RWPE2 (cell line): ENCODE results near the gene DNHD1.

Experiments used
- ATAC-seq: fragments of 200-7000 bp; cut with Tn5 transposase; 3 replicates; pipeline ENCODE4 v1.9.1; 2021; ENCODE audit warnings: low read depth
- DNase-seq: peaks from one replicate; pipeline ENCODE4 v3.0.0-alpha.2; 2020; ENCODE audit warnings: low spot score
- H3K27ac ChIP-seq: fragments of 450-650 bp; 2 replicates; pipeline ENCODE4 v1.5.1; 2017; ENCODE audit warnings: mild to moderate bottlenecking; ENCODE audit not compliant: poor library complexity, severe bottlenecking
- H3K27me3 ChIP-seq: fragments of 250-450 bp; sonication (Bioruptor Pico); 2 replicates; pipeline ENCODE4 v1.5.1; 2021; ENCODE audit warnings: mild to moderate bottlenecking, moderate library complexity; ENCODE audit not compliant: insufficient read depth, poor library complexity, severe bottlenecking
- H3K36me3 ChIP-seq: fragments of 250-450 bp; sonication (Bioruptor Pico); 2 replicates; pipeline ENCODE4 v1.5.1; 2020; ENCODE audit warnings: low read depth, mild to moderate bottlenecking, moderate library complexity
- H3K4me1 ChIP-seq: fragments of 250-450 bp; sonication (Bioruptor Pico); 2 replicates; pipeline ENCODE4 v1.5.1; 2021; ENCODE audit warnings: mild to moderate bottlenecking, moderate library complexity; ENCODE audit not compliant: insufficient read depth, poor library complexity, severe bottlenecking
- H3K4me3 ChIP-seq: fragments of 250-450 bp; sonication (Bioruptor Pico); 2 replicates; pipeline ENCODE4 v1.5.1; 2021; ENCODE audit warnings: mild to moderate bottlenecking, moderate library complexity; ENCODE audit not compliant: severe bottlenecking
- H3K9me3 ChIP-seq: fragments of 250-450 bp; sonication (Bioruptor Pico); 2 replicates; pipeline ENCODE4 v1.5.1; 2021; ENCODE audit warnings: mild to moderate bottlenecking, moderate library complexity; ENCODE audit not compliant: severe bottlenecking
- CTCF ChIP-seq: fragments of 450-650 bp; IDR thresholded peaks from one replicate; pipeline ENCODE4 v1.5.1; 2017; ENCODE audit warnings: mild to moderate bottlenecking, moderate library complexity; ENCODE audit not compliant: poor library complexity, severe bottlenecking

DNHD1 gene

GRCh38 chr11:6602096-6602940, 105.2 kb downstream of the DNHD1 start:
- H3K27ac ChIP-seq = no peak overlapping the region
- H3K4me3 ChIP-seq = peak overlapping the region; percentile 75
- H3K27me3 ChIP-seq = no peaks in the 10 kb centered on the region
- peaks cover 58% of the 10 kb centered on the region for H3K36me3 ChIP-seq
- no peak for DNase-seq
- H3K4me1 ChIP-seq = peaks cover 16% of the 10 kb centered on the region
- no peak for TF ChIP-seq CTCF
- ATAC-seq = no peak
- H3K9me3 ChIP-seq = no peaks in the 10 kb centered on the region

GRCh38 chr11:6603287-6604080, 106.4 kb downstream of the DNHD1 start, which contains the start of the genes ILK and RRP8:
TSS of gene ILK (plus strand) at chr11:6603774. CDS start at chr11:6604272, 498 bp downstream.
TSS of gene RRP8 (minus strand) at chr11:6603616. CDS start at chr11:6603502, 114 bp downstream.
- TF ChIP-seq CTCF = no peak
- Histone ChIP-seq H3K9me3 (no peaks in the 10 kb centered on the region), H3K4me3 (peak within 1 kb of the TSS; percentile 75), H3K27me3 (no peaks in the 10 kb centered on the region), H3K4me1 (peaks cover 19% of the 10 kb centered on the region), H3K27ac (peak within 1 kb of the TSS; percentile 86), H3K36me3 (peaks cover 66% of the 10 kb centered on the region)
- DNase-seq = peak; percentile 88
- peak; percentile 82 for ATAC-seq

DNA sequence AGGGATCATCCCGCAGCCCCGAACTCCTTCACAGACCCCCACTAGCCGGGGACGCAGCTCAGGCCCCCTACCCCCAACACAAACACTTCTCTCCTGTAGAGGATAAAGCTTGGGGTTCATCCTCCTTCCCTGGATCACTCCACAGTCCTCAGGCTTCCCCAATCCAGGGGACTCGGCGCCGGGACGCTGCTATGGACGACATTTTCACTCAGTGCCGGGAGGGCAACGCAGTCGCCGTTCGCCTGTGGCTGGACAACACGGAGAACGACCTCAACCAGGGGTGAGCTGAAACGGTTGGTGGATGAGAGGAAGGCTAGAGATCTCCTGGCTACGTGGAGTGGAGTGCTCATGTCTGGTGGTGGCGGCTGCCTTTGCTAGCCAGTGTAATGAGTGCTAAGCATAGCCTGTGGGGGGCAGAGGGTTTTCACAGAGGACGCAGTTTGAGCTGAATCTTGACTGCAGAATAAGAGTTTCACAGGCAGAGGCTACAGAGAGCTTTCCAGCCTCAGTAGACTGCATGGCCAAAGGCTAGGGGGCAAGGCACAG, 107.1 kb downstream of the DNHD1 start:
- Histone ChIP-seq H3K9me3 (no peaks in the 10 kb centered on the region), H3K36me3 (peaks cover 66% of the 10 kb centered on the region), H3K4me3 (peak overlapping the region; percentile 75), H3K27ac (peak overlapping the region; percentile 86), H3K4me1 (peaks cover 19% of the 10 kb centered on the region), H3K27me3 (no peaks in the 10 kb centered on the region)
- no peak for TF ChIP-seq CTCF
- peak; percentile 31 for DNase-seq
- ATAC-seq = peak; percentile 47

- H3K4me1 ChIP-seq = peaks cover 19% of the 10 kb centered on the region
- H3K4me3 ChIP-seq = peak overlapping the region; percentile 75
- peak overlapping the region; percentile 86 for H3K27ac ChIP-seq
- TF ChIP-seq CTCF = no peak
- H3K36me3 ChIP-seq = peaks cover 66% of the 10 kb centered on the region
- DNase-seq = no peak
- no peak for ATAC-seq
- H3K9me3 ChIP-seq = no peaks in the 10 kb centered on the region
- H3K27me3 ChIP-seq = no peaks in the 10 kb centered on the region
Measured at GRCh38 chr11:6604790-6605189, 107.7 kb downstream of the DNHD1 start.
